H9 (cell line): ENCODE results near the gene BCL11B. TPM values are rescaled to one million over a fixed set of nuclear protein-coding genes. Genes with fewer than 3 reads are reported as not detected.

Source experiments
- DNase-seq: peaks from one replicate; pipeline ENCODE4 v3.0.0-alpha.2; 2017
- H2AFZ ChIP-seq: one replicate; pipeline ENCODE4 v1.6.1; 2013; ENCODE audit warnings: mild to moderate bottlenecking, low read length, control low read depth, moderate library complexity
- H2AK5ac ChIP-seq: 2 replicates; pipeline ENCODE4 v1.6.1; 2013; ENCODE audit warnings: low read length, control low read depth, mixed read lengths; ENCODE audit not compliant: insufficient read length
- H2BK120ac ChIP-seq: one replicate; pipeline ENCODE4 v1.6.1; 2013; ENCODE audit warnings: low read depth, mild to moderate bottlenecking, low read length, control low read depth, inconsistent platforms; ENCODE audit not compliant: poor library complexity, severe bottlenecking
- H2BK12ac ChIP-seq: 2 replicates; pipeline ENCODE4 v1.6.1; 2013; ENCODE audit warnings: low read length, control low read depth, mixed read lengths, low read depth; ENCODE audit not compliant: insufficient read length
- H2BK15ac ChIP-seq: 2 replicates; pipeline ENCODE4 v1.6.1; 2013; ENCODE audit warnings: low read depth, low read length, control low read depth
- H2BK20ac ChIP-seq: one replicate; pipeline ENCODE4 v1.6.1; 2013; ENCODE audit warnings: low read depth, mild to moderate bottlenecking, low read length, control low read depth, inconsistent platforms; ENCODE audit not compliant: poor library complexity, severe bottlenecking
- H2BK5ac ChIP-seq: 2 replicates; pipeline ENCODE4 v1.6.1; 2013; ENCODE audit warnings: low read length, control low read depth, mixed read lengths; ENCODE audit not compliant: insufficient read length
- H3K14ac ChIP-seq: 2 replicates; pipeline ENCODE4 v1.6.1; 2013; ENCODE audit warnings: low read length, control low read depth; ENCODE audit not compliant: insufficient read depth
- H3K18ac ChIP-seq: 2 replicates; pipeline ENCODE4 v1.6.1; 2013; ENCODE audit warnings: low read depth, mild to moderate bottlenecking, mixed read lengths, low read length, control low read depth; ENCODE audit not compliant: insufficient read length
- H3K23ac ChIP-seq: 2 replicates; pipeline ENCODE4 v1.6.1; 2013; ENCODE audit warnings: low read length, control low read depth, mixed read lengths, low read depth; ENCODE audit not compliant: insufficient read length
- H3K23me2 ChIP-seq: 2 replicates; pipeline ENCODE4 v1.6.1; 2013; ENCODE audit warnings: low read depth, mild to moderate bottlenecking, mixed read lengths, low read length, control low read depth; ENCODE audit not compliant: insufficient read length, poor library complexity, severe bottlenecking
- H3K27ac ChIP-seq: 2 replicates; pipeline ENCODE4 v1.5.1; 2013; ENCODE audit warnings: low read length, control low read depth, mixed read lengths, low read depth; ENCODE audit not compliant: insufficient read length
- H3K27me3 ChIP-seq: 2 replicates; pipeline ENCODE4 v1.6.1; 2013; ENCODE audit warnings: low read length, control low read depth, inconsistent platforms; ENCODE audit not compliant: insufficient read depth
- H3K4ac ChIP-seq: 2 replicates; pipeline ENCODE4 v1.6.1; 2013; ENCODE audit warnings: low read depth, mild to moderate bottlenecking, control low read depth, inconsistent platforms, low read length, moderate library complexity
- H3K4me1 ChIP-seq: 2 replicates; pipeline ENCODE4 v1.6.1; 2013; ENCODE audit warnings: low read length, control low read depth, inconsistent platforms; ENCODE audit not compliant: insufficient read depth
- H3K4me2 ChIP-seq: 2 replicates; pipeline ENCODE4 v1.6.1; 2013; ENCODE audit warnings: low read length, control low read depth, mixed read lengths; ENCODE audit not compliant: insufficient read length, insufficient read depth
- H3K56ac ChIP-seq: 2 replicates; pipeline ENCODE4 v1.6.1; 2013; ENCODE audit warnings: low read depth, mild to moderate bottlenecking, mixed read lengths, low read length, control low read depth; ENCODE audit not compliant: insufficient read length
- H3K79me1 ChIP-seq: 2 replicates; pipeline ENCODE4 v1.6.1; 2013; ENCODE audit warnings: low read depth, mild to moderate bottlenecking, moderate library complexity, low read length, control low read depth, inconsistent platforms; ENCODE audit not compliant: insufficient read depth, poor library complexity, severe bottlenecking
- H3K79me2 ChIP-seq: 2 replicates; pipeline ENCODE4 v1.6.1; 2013; ENCODE audit warnings: low read length, control low read depth, inconsistent platforms; ENCODE audit not compliant: insufficient read depth
- H3K9ac ChIP-seq: 2 replicates; pipeline ENCODE4 v1.6.1; 2013; ENCODE audit warnings: low read length, control low read depth, mixed read lengths; ENCODE audit not compliant: insufficient read length; ENCODE audit errors: extremely low read depth
- H3K9me3 ChIP-seq: one replicate; pipeline ENCODE4 v1.6.1; 2013; ENCODE audit warnings: low read depth, low read length, inconsistent platforms; ENCODE audit not compliant: control insufficient read depth
- H3T11ph ChIP-seq: one replicate; pipeline ENCODE4 v1.6.1; 2013; ENCODE audit warnings: mild to moderate bottlenecking, low read length, control low read depth, inconsistent platforms
- H4K20me1 ChIP-seq: one replicate; pipeline ENCODE4 v1.6.1; 2013; ENCODE audit not compliant: control insufficient read depth, insufficient read length, insufficient read depth
- H4K5ac ChIP-seq: 2 replicates; pipeline ENCODE4 v1.6.1; 2013; ENCODE audit warnings: low read depth, mild to moderate bottlenecking, mixed read lengths, low read length, control low read depth; ENCODE audit not compliant: insufficient read length
- H4K8ac ChIP-seq: replicated peaks from 2 replicates; pipeline ENCODE4 v1.6.1; 2013; ENCODE audit warnings: low read length, control low read depth, mixed read lengths, low read depth; ENCODE audit not compliant: insufficient read length
- H4K91ac ChIP-seq: 2 replicates; pipeline ENCODE4 v1.6.1; 2013; ENCODE audit warnings: low read depth, mild to moderate bottlenecking, moderate library complexity, mixed read lengths, low read length, control low read depth; ENCODE audit not compliant: insufficient read length
- H3K27ac Mint-ChIP-seq, 3 experiments: 2 replicates in 2 of 3; 3 replicates in 1 of 3; pipeline ENCODE4 v1.8.0; 2020 to 2021; ENCODE audit warnings: mixed read lengths in 3 of 3, mild to moderate bottlenecking in 1 of 3, moderate library complexity in 1 of 3
- H3K27me3 Mint-ChIP-seq: 2 replicates; pipeline ENCODE4 v1.8.0; 2021; ENCODE audit warnings: low read depth, mild to moderate bottlenecking, moderate library complexity, mixed read lengths
- H3K36me3 Mint-ChIP-seq, 3 experiments: 2 replicates in 2 of 3; 3 replicates in 1 of 3; pipeline ENCODE4 v1.8.0; 2020 to 2021; ENCODE audit warnings: low read depth in 3 of 3, mixed read lengths in 3 of 3; ENCODE audit not compliant: insufficient read depth in 1 of 3
- H3K4me1 Mint-ChIP-seq, 2 experiments: 2 replicates each; pipeline ENCODE4 v1.8.0; 2020; ENCODE audit warnings: mixed read lengths in 2 of 2
- H3K4me3 Mint-ChIP-seq, 2 experiments: 2 replicates in 1 of 2; 3 replicates in 1 of 2; pipeline ENCODE4 v1.8.0; 2020 to 2021; ENCODE audit warnings: mild to moderate bottlenecking in 2 of 2, mixed read lengths in 2 of 2, moderate library complexity in 1 of 2
- H3K9me3 Mint-ChIP-seq, 2 experiments: 2 replicates in 1 of 2; 3 replicates in 1 of 2; pipeline ENCODE4 v1.8.0; 2020; ENCODE audit warnings: mild to moderate bottlenecking in 2 of 2, mixed read lengths in 2 of 2, moderate library complexity in 1 of 2
- CTCF ChIP-seq: fragments of 200-600 bp; sonication (generic); conservative IDR thresholded peaks from 3 replicates; pipeline ENCODE4 v1.8.0; 2021; ENCODE audit warnings: antibody characterized with exemption, mild to moderate bottlenecking
- WGBS: extraction: QIAGEN DNeasy Blood & Tissue Kit; methylation state at CpG from one replicate; pipeline ENCODE4 v1.1.7; 2013; ENCODE audit warnings: missing lambda C conversion rate, low lambda C conversion rate, mixed read lengths; ENCODE audit not compliant: insufficient read length; ENCODE audit errors: extremely low coverage; 5-methylcytosine and 5-hydroxymethylcytosine counted together
- total RNA-seq: library from RNA; stranded (reverse); gene quantifications from 2 replicates; pipeline ENCODE4 v1.2.1, GENCODE V29; 2021

BCL11B gene
- total RNA-seq, 1 experiment from 2014 or later = 4.9 TPM

GRCh38 chr14:99263564-99264330, 8.2 kb downstream of the BCL11B start:
- H4K5ac ChIP-seq = no peak overlapping the region
- H2BK15ac ChIP-seq = no peak overlapping the region
- H2BK12ac ChIP-seq = no peak overlapping the region
- H3K14ac ChIP-seq = no peak overlapping the region
- H3K79me2 ChIP-seq = no peaks in the 10 kb centered on the region; the same call in 1 of the 2 replicates
- H3K27ac ChIP-seq = no peak overlapping the region
- H3K4ac ChIP-seq = no peak overlapping the region
- no peak for DNase-seq
- peaks cover 0 to 2% (median 0%) of the 10 kb centered on the region in 3 experiments; a peak in 1 of 7 replicates for H3K36me3 Mint-ChIP-seq
- H3K23me2 ChIP-seq = peaks cover under 1% of the 10 kb centered on the region
- H4K8ac ChIP-seq = no peak overlapping the region
- no peaks in the 10 kb centered on the region for H3K27me3 ChIP-seq
- H3K4me3 Mint-ChIP-seq = peak overlapping the region in 1 of 2 experiments; percentile 61; a peak in 2 of 5 replicates
- peaks cover 25% of the 10 kb centered on the region; the same call in 1 of the 2 replicates for H3K4me1 ChIP-seq
- TF ChIP-seq CTCF = no peak
- no peak overlapping the region for H2AK5ac ChIP-seq
- H3K27me3 Mint-ChIP-seq = peaks cover 10% of the 10 kb centered on the region
- H3K79me1 ChIP-seq = no peaks in the 10 kb centered on the region
- no peak overlapping the region for H2BK120ac ChIP-seq
- H3K23ac ChIP-seq = no peak overlapping the region
- H4K91ac ChIP-seq = no peak overlapping the region
- no peak overlapping the region for H2AFZ ChIP-seq
- H3K27ac Mint-ChIP-seq = no peak overlapping the region
- H3K18ac ChIP-seq = no peak overlapping the region
- no peak overlapping the region for H3K56ac ChIP-seq
- H3K4me2 ChIP-seq = no peak overlapping the region
- peaks cover 5% of the 10 kb centered on the region for H4K20me1 ChIP-seq
- H3T11ph ChIP-seq = no peak overlapping the region
- no peaks in the 10 kb centered on the region for H3K9me3 ChIP-seq
- H3K9ac ChIP-seq = no peak overlapping the region
- H3K4me1 Mint-ChIP-seq = peaks cover 92 to 96% of the 10 kb centered on the region in 2 experiments
- H3K9me3 Mint-ChIP-seq = no peaks in the 10 kb centered on the region; a peak in 1 of 5 replicates
- no CpG with 5 or more reads among the region's 8 CpGs for WGBS
- no peak overlapping the region for H2BK20ac ChIP-seq
- no peak overlapping the region for H2BK5ac ChIP-seq
